ENCODE measurements around the gene CNOT6.

The CNOT6 gene

DNA sequence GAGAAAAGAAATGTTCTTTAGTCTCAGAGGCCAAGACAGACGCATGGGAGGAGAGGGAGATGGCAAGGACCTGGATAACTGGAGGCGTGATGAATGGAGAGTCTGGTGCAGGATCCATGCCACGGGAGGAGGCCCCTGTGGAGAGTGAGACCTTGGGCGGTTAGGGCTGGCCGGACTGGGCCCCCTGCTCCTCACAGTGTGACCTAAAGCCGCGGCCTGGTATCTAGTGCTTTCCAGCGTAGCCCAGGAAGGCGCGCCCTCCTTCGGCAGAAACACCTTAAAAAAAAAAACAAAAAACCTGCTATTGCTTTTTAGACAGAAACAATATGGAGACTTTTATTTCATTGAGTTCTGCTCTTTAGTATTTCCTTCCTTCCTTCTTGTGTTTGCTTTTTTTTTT is 64.1 kb downstream of the CNOT6 start:
- no peak for DNase-seq (ENCODE audit: insufficient read length, low spot score)
- FAIRE-seq, result no peak

DNA sequence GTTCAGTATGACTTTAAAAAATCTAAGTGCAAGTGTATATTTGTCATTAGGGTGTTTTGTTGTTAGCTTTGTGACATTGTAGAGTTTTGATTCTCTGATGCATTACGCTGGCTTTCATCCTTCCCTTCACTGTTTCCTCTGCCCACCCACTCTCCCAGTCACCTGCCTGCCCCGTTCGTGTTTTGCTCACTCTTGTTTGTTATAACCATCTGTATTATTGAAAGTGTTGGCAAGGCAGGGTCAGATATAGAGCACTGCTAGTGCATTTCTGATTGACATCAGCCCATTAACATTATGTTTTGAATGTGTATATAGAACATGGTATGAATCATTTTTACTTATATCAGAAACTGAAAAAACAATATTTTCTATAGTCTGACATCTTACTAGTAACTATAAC is 69.8 kb downstream of the CNOT6 start:
- DNase-seq (ENCODE audit: insufficient read length, low spot score) (no peak), FAIRE-seq (no peak)

GRCh38 chr5:180568914-180569313 is 74.7 kb downstream of the CNOT6 start:
- DNase-seq (ENCODE audit: insufficient read length, low spot score), result no peak
- no peak for FAIRE-seq

GRCh38 chr5:180575571-180575970 is 81.4 kb downstream of the CNOT6 start:
- no peak for DNase-seq (ENCODE audit: insufficient read length, low spot score)
- no peak for FAIRE-seq

DNA sequence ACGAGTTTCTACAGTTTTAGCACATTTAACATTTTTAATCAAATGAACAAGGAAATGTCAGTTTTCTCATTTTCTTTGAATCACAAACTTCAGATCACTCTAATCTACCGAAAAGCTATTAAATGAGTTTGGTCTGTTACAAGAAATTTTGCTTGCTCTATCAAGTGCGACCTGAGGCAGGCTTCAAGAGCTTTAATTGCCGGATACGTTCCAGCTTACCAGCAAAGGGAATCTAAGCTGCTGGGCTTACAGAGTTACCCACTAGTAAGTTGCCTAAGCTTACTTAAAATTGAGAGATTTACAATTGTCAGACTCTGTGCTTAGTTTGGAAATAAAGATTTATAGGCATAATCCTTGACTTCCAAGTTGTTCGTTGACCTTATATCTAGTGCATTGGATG is 86.5 kb downstream of the CNOT6 start:
- FAIRE-seq, result no peak
- no peak for DNase-seq (ENCODE audit: insufficient read length, low spot score)

GRCh38 chr5:180583738-180584137 is 89.6 kb downstream of the CNOT6 start:
- DNase-seq (ENCODE audit: insufficient read length, low spot score), result no peak
- FAIRE-seq, result no peak

GRCh38 chr5:180586204-180586603 is 92.0 kb downstream of the CNOT6 start:
- no peak for DNase-seq (ENCODE audit: insufficient read length, low spot score)
- no peak for FAIRE-seq

GRCh38 chr5:180586870-180587269 is 92.7 kb downstream of the CNOT6 start:
- FAIRE-seq, result no peak
- DNase-seq (ENCODE audit: insufficient read length, low spot score), result no peak

- no peak for DNase-seq (ENCODE audit: insufficient read length, low spot score)
- FAIRE-seq, result no peak
These were observed 95.8 kb downstream of the CNOT6 start for GRCh38 chr5:180589771-180590542.

DNA sequence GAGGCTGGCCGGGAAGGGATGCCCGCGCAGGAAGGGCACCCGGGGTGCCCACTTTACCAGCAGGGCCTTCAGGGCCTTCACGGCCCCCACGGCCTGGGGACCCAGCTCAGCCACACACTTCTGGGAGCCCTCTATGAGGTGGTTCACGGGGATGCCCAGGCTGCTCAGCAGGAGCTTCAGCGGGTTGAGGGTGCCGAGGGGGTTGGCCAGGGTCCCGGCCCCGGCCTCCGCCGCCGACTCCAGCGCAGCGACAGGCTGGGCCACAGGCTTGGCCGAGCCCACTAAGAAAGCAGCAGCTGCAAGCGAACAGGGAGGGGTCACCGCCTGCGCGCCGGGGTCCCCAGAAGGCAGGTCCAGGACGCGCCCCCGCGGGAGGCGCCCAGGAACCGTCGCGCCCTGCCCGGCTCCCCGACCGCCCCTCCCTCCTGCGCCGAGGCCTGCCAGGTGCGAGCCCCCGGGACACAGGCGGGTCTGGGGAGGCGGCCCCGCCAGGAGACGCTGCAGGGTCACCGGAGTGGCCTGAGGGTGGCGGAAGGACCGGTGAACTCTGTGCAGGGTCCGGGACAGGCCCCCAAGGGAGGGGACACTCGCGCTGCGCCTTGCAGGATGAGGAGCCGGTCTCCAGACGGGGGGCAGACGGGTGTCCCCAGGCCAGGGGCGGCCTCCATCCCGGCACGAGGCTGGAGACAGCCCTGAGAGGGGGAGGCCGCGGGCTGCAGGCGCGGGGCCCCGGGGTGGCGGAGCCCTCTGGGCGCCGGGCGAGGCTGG is 96.5 kb downstream of the CNOT6 start:
- DNase-seq (ENCODE audit: insufficient read length, low spot score) (no peak), FAIRE-seq (no peak)

DNA sequence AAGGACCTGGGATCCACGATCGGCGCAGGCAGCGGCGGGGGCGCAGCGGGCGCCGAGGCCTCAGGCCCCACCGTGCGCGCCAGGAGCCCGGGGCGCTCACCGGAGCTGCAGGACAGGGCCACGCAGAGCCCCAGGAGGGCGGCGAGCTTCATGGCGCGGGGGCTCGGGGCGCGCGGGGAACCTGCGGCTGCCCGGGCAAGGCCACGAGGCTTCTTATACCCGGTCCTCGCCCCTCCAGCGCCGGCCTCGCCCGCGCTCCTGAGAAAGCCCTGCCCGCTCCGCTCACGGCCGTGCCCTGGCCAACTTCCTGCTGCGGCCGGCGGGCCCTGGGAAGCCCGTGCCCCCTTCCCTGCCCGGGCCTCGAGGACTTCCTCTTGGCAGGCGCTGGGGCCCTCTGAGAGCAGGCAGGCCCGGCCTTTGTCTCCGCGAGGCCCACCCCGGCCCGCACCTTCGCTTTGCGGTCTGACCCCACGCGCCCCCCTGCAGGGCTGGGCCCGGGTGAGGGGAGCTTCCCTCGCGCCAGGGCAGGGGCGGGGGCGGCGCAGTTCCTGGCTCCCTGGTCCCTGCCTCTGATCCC is 97.2 kb downstream of the CNOT6 start, which contains the start of gene SCGB3A1:
Gene SCGB3A1, minus strand, starts transcription at position 189 of the 577 bp plus-strand sequence. Its CDS starts 37 bp downstream, at position 152.
- FAIRE-seq (no peak), DNase-seq (ENCODE audit: insufficient read length, low spot score) (no peak)

- DNase-seq (ENCODE audit: insufficient read length, low spot score) (no peak), FAIRE-seq (no peak)
These were observed 98.0 kb downstream of the CNOT6 start for GRCh38 chr5:180592176-180592575.

DNA sequence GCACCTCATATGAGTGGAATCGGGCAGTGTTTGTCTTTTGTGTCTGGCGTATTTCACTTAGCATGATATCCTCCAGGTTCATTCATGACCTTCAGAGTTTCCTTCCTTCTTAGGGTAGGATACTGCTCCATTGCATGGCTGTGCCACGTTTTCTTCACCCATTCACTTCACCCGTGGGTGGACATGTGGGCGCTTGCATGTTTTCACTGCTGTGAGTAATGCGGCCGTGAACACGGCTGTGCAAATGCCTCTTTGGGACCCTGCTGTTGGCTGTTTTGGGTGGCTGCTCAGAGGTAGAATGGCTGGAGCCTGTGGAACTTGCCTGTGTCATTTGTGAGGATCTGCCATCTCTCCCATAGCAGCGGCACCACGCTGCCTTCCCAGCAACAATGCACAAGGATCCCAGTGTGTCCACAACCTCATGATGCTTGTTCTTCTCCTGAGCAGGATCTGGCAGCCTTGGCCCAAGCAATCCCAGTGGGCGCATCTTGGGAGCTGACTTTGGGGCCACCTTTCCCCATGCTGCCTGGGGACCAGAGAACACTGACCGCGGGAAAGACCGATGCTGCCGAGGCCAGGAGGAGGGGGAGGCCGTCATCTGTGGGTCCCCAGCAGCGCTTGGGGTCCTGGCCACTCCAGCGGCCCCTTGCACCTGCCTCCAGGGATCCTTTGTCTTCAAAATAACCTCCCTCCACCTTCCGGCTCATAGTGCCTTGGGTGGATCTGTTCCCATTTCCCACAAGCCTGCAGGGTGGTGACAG is 99.4 kb downstream of the CNOT6 start:
- FAIRE-seq, result no peak
- no peak for DNase-seq (ENCODE audit: insufficient read length, low spot score)

GRCh38 chr5:180594311-180595045 is 100.3 kb downstream of the CNOT6 start:
- peak; percentile 85 for FAIRE-seq
- DNase-seq (ENCODE audit: insufficient read length, low spot score), result no peak

DNA sequence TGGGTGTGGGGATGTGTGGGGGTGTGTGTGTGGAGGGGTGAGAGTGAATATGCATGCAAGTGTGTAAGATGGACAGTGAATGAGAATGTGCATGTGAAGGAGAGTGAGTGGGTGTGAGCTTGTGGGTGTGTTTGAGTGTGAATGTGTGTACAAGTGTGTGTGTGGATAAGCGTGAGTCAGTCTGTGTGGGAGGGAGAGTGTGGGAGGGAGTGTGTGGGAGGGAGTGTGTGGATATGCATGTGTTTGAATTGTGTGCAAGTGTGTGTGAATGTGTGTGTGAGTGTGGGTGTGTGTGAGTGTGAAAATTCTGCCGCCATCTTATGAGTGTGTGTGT is 100.8 kb downstream of the CNOT6 start:
- DNase-seq (ENCODE audit: insufficient read length, low spot score), result no peak
- no peak for FAIRE-seq

DNA sequence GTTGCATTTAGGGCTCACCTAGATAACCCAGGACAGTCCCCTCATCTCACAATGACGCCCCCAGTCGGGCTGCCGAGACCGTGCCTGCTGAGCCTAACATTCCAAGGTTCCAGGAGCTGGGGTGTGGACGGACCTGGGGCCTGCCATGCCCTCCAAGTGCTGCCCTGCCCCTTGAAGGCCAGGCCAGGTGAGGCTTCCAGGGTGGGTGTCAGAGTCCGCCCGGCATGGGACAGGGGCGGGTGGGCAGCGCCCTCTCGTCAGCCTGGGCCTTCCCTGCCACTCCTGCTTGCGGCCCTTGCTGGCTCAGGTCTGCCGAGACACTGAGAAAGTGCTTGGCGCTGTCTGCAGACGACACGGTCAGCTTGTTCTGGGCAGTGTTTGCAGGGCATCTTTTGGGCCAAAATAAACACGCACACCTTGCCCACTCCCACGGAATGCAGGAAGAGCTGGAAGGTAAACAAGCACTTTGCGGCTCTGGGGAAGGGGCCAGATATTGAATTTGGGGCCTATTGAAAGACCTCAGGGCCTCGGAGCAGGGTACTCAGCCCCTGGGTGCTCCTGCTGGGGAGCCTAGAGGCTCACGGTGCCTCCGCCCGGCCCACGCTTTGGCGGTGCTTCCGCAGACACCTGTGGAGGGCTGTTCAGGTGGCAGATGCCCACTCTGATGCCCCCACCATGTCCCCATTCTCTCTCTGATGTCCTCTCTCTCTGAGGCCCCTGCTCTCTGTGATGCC is 101.4 kb downstream of the CNOT6 start:
- no peak for FAIRE-seq
- no peak for DNase-seq (ENCODE audit: insufficient read length, low spot score)

DNA sequence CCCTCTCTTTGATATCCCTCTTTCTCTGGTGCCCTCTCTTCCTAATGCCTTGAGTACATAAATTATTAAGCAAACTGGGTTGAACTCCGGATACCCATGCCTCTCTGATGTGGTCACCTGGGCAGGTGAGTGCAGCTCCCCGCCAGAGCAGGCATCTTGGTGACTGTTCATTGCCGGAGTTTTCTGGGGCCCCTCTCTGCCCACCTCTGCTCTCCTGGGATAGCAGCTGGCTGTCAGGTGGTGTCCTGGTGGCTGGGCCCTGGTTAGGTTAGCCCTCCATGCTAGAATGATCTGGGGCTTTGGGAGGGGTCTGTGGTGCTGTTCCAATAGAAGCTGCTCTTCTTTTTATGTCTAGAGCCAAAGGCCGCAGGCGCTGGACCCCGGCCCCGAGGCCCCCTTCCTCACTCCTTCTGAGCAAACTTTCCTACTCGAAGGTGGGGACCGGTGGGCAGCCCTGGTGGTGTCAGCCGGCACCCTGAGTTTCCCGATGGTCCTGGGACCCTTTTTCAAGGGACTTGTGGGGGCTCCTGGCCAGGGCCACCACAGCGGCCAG is 102.0 kb downstream of the CNOT6 start:
- FAIRE-seq, result no peak
- DNase-seq (ENCODE audit: insufficient read length, low spot score), result no peak

- DNase-seq (ENCODE audit: insufficient read length, low spot score), result no peak
- no peak for FAIRE-seq
These were observed 102.6 kb downstream of the CNOT6 start for GRCh38 chr5:180596668-180597231.

GRCh38 chr5:180598316-180598701 is 104.1 kb downstream of the CNOT6 start:
- no peak for DNase-seq (ENCODE audit: insufficient read length, low spot score)
- no peak for FAIRE-seq
